HG03442 (cell line): Measurements from ENCODE around the gene LRRC19.
A peak's percentile ranks its signal among the peaks of the same experiment; 100 is the strongest.

Source experiments
- ATAC-seq: cut with Tn5 transposase; IDR thresholded peaks from one replicate; pipeline ENCODE4 v1.9.1; 2021; ENCODE audit warnings: mild to moderate bottlenecking, moderate library complexity; ENCODE audit not compliant: unreplicated experiment

LRRC19 gene, protein sequence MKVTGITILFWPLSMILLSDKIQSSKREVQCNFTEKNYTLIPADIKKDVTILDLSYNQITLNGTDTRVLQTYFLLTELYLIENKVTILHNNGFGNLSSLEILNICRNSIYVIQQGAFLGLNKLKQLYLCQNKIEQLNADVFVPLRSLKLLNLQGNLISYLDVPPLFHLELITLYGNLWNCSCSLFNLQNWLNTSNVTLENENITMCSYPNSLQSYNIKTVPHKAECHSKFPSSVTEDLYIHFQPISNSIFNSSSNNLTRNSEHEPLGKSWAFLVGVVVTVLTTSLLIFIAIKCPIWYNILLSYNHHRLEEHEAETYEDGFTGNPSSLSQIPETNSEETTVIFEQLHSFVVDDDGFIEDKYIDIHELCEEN

DNA sequence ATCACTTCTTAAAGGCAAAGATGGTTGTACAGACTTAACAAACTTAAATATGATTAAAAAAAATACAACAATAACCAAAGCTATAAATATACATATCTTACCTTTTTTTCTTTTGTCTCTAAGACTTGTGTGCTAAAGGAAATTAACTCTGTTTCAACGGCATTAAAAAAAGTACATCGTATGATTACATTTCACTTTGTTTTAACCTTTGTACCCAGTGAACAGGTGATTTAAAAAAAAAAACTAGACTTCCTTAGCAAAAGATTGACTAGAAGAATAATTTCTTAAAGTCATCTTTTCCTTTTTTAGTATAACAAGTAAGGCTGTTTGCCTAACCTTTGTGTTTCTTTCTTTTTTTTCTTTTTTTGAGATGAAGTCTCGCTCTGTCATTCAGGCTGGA is at the start of gene LRRC19:
Gene LRRC19 (minus strand): TSS at position 182 of the 400 bp plus-strand sequence. CDS start 5,978 bp downstream, outside the sequence.
- ATAC-seq: no peak

DNA sequence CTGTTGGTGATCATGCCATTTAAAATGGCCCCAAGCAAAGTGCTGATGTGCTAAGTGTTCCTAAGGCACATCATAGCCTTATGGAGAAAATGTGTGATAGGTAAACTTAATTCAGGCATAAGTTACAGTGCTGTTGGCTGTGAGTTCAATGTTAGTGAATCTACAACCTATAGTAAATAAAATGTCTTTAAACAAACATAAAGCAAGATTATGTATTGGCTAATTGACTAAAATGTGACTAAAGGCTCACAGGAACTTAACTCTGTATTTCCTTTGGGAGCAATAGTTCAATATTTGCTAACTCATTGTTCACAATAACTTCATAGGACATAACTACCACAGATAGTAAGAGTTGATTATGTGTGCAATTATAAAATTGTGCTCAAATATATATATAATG is 49.4 kb upstream of the LRRC19 start:
- no peak for ATAC-seq

DNA sequence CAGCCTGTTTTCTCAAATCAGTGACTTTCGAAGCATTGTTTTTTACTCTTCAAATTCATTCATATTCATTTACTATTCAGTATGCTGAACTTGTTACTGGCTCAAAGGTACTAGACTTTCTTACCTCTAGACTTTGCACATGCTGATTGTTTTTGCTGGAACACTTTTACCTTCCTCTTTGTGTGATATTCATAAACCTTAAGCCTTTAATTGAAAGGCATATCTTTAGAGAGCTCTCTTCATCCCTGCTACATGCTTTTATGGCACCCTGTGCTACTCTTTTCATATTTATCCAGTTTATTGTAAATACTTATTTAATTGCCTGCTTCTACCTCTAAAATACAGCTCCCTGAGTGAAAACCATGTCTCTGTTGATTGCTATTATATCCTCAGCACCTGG is 48.7 kb upstream of the LRRC19 start:
- no peak for ATAC-seq

GRCh38 chr9:27053369-27054022 is 48.0 kb upstream of the LRRC19 start:
- no peak for ATAC-seq

- no peak for ATAC-seq
Observed at GRCh38 chr9:27047136-27047535, 41.7 kb upstream of the LRRC19 start.

DNA sequence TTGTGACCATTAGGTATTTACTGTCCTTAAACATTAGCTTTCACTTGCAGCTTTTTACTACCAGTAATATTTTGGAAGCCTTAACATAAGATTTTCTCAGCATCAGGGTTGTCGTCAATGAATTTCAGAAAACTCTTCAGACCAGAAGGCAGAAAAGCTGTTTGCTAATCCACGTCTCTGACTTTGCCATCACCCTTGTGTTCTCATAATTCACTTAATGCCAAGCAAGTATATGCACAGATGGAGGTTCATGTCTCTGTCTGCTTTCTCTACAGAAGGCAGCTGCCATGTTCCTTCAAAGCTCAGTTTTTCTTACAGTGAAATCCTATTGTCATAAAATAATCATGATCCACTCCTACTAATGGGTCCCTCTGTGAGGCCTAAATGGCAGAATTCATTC is 37.7 kb upstream of the LRRC19 start:
- no peak for ATAC-seq

DNA sequence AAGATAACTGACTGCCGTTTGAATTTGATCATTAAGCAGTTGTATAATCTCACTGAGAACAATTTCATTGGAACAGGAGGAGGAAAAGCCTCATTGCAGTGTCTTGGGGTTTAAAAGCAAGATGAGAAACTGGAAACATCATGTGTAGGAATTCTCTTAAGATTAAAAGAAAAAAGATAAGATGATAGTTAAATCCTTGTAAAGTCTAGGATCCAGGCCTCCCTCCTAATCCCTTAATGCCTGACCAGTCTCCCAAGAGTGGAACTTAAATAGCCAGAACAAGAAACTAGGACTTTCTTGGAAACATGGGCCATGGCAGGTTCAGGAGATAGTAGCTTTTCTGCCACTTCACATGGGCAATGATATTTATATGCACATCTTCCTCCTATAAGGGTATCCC is 37.0 kb upstream of the LRRC19 start:
- ATAC-seq: no peak

DNA sequence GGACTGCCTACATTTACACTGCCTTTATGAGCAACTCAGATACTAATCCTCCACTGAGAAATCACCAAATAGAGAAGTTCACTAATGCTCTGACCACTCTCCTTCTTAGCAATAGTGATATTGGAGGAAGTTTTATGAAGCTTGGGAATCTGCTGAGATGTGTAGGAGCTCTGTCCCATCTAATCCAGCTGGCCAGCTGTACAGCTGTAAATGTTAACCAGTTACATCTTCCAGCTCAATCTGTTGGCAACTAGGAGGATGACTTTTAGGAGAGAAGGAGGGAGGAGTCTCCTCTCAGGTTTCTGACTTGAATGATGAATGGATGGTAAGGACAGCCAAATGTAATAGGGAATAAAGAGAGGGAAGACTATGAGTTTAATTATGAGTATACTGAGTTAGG is 36.3 kb upstream of the LRRC19 start:
- ATAC-seq: no peak

- ATAC-seq: no peak
Observed at GRCh38 chr9:27037499-27037898, 32.0 kb upstream of the LRRC19 start.

- ATAC-seq: peak; percentile 88
Observed at GRCh38 chr9:27033815-27034403, 28.4 kb upstream of the LRRC19 start.

- no peak for ATAC-seq
Observed at GRCh38 chr9:27029186-27029585, 23.7 kb upstream of the LRRC19 start.

GRCh38 chr9:27022920-27023319 is 17.4 kb upstream of the LRRC19 start:
- ATAC-seq: no peak

- no peak for ATAC-seq
Observed at GRCh38 chr9:27019589-27019988, 14.1 kb upstream of the LRRC19 start.

DNA sequence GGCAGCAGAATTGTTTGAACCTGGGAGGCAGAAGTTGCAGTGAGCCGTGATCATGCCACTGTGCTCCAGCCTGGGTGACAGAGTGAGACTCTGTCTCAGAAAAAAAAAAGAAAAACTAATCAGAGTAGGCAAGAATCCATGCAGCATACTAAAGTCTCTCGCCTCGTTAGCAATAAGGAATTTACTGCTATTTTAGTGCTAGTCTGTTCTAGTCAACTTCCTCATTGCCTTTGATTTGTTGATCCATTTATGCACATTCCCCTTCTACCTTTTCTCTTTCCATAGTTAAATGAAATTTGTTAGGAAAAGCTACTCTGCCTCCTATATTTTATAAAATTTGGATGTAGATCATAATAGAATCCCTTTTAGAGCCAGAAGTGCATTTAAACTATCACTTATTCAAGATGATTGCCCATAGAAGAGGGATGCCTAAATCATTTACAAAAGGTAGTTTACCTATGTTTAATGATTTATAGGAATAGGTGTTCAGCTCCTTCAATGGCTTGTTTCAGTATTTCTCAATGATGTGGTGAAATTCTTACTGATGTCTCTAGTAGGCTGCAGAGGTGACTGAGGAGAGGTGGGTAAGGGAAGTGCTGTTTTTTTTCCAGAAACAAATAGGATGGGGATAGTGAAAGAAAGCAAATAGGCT is 1.9 kb downstream of the LRRC19 start:
- ATAC-seq: no peak

GRCh38 chr9:26995810-26996209 is 9.7 kb downstream of the LRRC19 start:
- ATAC-seq: no peak

DNA sequence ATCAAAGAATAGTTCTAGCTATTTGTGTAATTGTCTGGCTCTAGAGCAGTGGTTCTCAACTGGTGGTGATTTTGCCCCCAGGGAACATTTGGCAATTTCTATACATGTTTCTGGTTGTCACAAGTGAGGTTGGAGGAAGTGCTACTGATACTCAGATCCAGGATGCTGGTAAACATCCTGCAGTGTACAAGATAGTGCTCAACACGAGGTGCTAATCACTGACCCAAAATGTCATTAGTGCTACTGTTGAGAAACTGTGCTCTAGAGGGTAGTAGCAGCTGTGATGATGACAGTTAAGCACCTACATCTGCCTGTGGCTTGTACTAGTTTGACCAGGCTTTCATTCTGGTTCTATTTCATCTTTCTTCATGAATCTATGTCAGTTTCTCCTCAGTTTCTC is 22.1 kb downstream of the LRRC19 start:
- peak; percentile 54 for ATAC-seq

DNA sequence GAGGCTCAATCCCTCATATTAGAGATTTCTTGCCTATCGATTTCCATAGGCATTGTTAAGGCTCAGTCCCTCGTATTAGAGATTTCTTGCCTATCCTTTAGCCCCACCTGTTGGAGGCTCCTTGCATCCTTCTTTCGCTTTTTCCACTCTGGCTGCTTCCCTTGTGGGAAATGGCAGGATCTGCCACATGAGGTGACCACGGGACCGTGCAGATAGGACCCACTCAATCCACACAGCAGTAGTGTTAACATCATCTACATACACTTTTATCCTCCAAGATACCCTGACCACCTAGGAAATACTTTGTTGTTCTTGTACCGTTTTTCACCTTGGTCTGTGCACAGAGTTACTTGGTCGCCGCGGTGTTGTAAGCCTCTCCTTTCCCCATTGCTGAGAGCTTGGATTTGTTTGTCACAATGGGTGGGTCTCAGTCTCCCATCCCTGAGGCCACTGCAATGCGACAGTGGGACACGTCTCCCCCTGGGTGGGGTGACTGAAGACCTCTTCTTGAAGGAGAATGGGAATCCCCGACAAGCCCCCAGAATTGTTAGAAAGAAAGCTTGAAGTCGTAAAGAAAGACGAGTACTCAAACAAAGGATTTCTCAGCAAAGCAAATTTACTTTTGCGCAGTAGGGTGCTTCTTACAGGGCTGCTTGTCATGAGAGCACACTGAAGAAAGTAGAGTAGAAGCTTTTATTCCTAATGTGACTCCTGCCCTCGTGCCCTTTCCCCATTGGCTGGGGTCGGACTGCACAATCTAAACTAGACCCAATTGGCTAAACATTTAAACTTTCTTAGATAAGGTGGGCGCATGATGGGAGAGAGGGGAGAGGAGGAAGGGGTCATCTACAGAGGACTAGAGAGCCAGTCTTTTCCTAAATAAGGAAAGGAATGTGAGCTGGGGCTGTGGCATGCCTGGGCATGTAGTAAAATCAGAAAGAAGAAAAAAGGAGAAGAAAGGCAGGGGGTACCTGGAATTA is 29.5 kb downstream of the LRRC19 start:
- ATAC-seq: no peak

DNA sequence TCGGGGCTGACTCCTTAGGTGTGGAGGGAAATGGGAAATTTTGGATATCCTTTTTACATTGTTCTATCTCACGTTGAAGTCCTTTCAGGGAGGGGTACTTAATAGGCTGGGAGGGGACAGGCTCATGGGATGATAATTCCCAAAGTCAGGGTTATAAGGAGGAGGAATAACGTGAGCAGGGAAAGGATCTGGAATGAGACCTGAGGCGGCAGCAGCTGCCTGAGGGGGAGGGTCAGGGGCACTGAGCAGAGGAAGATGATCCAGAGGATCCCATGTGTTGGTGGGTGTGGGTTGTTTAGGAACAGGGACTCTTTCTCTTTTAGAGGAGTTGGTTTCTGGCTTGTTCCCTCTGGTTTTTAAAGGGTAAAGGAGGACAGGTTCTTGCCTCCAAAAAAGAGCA is 30.5 kb downstream of the LRRC19 start:
- ATAC-seq: no peak

GRCh38 chr9:26973989-26974388 is 31.5 kb downstream of the LRRC19 start:
- no peak for ATAC-seq

DNA sequence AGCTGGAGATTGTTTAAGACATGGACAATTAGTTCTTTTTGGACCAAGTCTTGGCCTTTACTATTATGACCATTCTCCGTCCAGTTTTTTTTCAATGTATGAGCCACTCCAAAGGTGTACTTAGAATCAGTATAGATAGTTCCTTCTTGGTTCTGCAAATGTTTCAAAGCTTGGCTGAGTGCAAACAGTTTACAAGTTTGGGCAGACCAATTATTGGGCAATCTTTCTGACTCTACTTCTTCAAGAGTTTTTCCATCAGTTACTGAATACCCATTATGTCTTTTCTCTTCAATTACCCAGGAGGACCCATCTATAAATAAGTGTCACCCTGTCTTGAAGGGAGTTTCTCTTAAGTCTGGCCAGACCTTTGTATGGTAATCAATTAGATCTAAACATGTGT is 33.8 kb downstream of the LRRC19 start:
- ATAC-seq: no peak

DNA sequence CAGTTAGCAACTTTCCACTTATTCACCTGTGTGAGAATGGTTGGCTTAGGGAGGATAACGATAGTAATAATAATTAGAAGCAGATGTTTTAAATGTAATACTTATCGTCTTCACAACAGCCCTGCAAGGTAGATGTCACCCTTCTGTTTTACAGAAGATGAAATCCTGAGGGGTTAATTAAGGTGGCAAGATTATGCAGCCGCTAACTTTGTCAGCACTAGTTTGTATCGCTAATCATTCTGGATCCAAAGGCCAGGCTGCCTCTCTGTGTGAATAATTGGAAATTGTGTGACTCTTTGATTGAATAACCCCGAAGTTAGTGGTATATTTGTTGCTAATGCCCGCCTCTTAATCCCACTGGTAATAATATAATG is 48.6 kb downstream of the LRRC19 start:
- ATAC-seq: no peak
